Stimulated activated CD8-positive, alpha-beta memory T cell treated with anti-CD3 and anti-CD28 coated beads, Interleukin-7, amount 100 ng/mL, for 4 hours (primary cell): ENCODE measurements around the gene LDLRAD3.

Experiments
- DNase-seq, 2 donors: peaks; one replicate each; pipeline ENCODE4 v3.0.0-alpha.2; 2020; ENCODE audit warnings: low read depth in 2 of 2

Gene LDLRAD3

GRCh38 chr11:36048496-36049247 is 104.8 kb downstream of the LDLRAD3 start:
- DNase-seq: no peak

GRCh38 chr11:36051235-36052144 is 107.6 kb downstream of the LDLRAD3 start:
- no peak for DNase-seq

GRCh38 chr11:36053281-36053680 is 109.4 kb downstream of the LDLRAD3 start:
- no peak for DNase-seq

- DNase-seq: no peak
Observed at GRCh38 chr11:36053862-36054261, 110.0 kb downstream of the LDLRAD3 start.

- DNase-seq: no peak
Observed at GRCh38 chr11:36054628-36055027, 110.8 kb downstream of the LDLRAD3 start.

GRCh38 chr11:36056160-36056751 is 112.4 kb downstream of the LDLRAD3 start:
- no peak for DNase-seq

- DNase-seq: no peak
Observed at GRCh38 chr11:36057379-36058042, 113.6 kb downstream of the LDLRAD3 start.

- no peak for DNase-seq
Observed at GRCh38 chr11:36059660-36060059, 115.8 kb downstream of the LDLRAD3 start.

GRCh38 chr11:36060926-36061325 is 117.1 kb downstream of the LDLRAD3 start:
- no peak for DNase-seq

- no peak for DNase-seq
Observed at GRCh38 chr11:36061471-36061870, 117.6 kb downstream of the LDLRAD3 start.

GRCh38 chr11:36062796-36063365 is 119.0 kb downstream of the LDLRAD3 start:
- DNase-seq: no peak

- no peak for DNase-seq
Observed at GRCh38 chr11:36065436-36065835, 121.6 kb downstream of the LDLRAD3 start.

- DNase-seq: no peak
Observed at GRCh38 chr11:36066891-36067290, 123.0 kb downstream of the LDLRAD3 start.

GRCh38 chr11:36069576-36070212 is 125.8 kb downstream of the LDLRAD3 start:
- DNase-seq: no peak

- no peak for DNase-seq
Observed at GRCh38 chr11:36070213-36070953, 126.5 kb downstream of the LDLRAD3 start.

GRCh38 chr11:36070954-36071330 is 127.1 kb downstream of the LDLRAD3 start:
- no peak for DNase-seq

- no peak for DNase-seq
Observed at GRCh38 chr11:36071917-36072500, 128.1 kb downstream of the LDLRAD3 start.

- no peak for DNase-seq
Observed at GRCh38 chr11:36073411-36074203, 129.7 kb downstream of the LDLRAD3 start.

GRCh38 chr11:36074941-36075431 is 131.1 kb downstream of the LDLRAD3 start:
- DNase-seq: no peak
